ENCODE results near the gene RIBC1.

- no peak for TF ChIP-seq CTCF (IDR thresholded peaks at IDR 0.05; ENCODE audit: poor library complexity)
- no peak for TF ChIP-seq EZH2 (IDR thresholded peaks at IDR 0.05; ENCODE audit: borderline replicate concordance)
- TF ChIP-seq EZH2phosphoT487 (IDR thresholded peaks at IDR 0.05; ENCODE audit: low read depth, severe bottlenecking, unreplicated experiment): no peak
These were observed 45.2 kb upstream of the RIBC1 start for GRCh38 chrX:53377464-53377863.
